HG03060 (cell line): Measurements from ENCODE around the gene RNF151.

Experiments
- ATAC-seq: cut with Tn5 transposase; IDR thresholded peaks from one replicate; pipeline ENCODE4 v1.9.1; 2021; ENCODE audit warnings: low read depth, moderate number of reproducible peaks; ENCODE audit not compliant: unreplicated experiment

The RNF151 gene

DNA sequence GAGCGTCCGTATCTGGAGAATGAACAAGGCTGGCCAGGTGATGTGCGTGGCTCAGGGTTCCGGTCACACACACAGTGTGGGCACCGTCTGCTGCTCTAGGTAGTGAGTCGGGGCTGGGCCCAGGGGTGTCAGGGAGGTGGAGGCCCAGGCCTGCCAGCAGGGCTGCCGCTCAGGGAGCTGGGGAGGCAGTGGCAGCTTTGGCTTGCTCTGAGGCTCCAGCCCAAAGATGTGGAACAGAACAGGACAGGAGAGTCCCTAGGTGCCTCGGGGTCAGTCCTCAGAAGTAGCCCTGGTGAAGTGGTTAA is 9.5 kb downstream of the RNF151 start:
- ATAC-seq: no peak

DNA sequence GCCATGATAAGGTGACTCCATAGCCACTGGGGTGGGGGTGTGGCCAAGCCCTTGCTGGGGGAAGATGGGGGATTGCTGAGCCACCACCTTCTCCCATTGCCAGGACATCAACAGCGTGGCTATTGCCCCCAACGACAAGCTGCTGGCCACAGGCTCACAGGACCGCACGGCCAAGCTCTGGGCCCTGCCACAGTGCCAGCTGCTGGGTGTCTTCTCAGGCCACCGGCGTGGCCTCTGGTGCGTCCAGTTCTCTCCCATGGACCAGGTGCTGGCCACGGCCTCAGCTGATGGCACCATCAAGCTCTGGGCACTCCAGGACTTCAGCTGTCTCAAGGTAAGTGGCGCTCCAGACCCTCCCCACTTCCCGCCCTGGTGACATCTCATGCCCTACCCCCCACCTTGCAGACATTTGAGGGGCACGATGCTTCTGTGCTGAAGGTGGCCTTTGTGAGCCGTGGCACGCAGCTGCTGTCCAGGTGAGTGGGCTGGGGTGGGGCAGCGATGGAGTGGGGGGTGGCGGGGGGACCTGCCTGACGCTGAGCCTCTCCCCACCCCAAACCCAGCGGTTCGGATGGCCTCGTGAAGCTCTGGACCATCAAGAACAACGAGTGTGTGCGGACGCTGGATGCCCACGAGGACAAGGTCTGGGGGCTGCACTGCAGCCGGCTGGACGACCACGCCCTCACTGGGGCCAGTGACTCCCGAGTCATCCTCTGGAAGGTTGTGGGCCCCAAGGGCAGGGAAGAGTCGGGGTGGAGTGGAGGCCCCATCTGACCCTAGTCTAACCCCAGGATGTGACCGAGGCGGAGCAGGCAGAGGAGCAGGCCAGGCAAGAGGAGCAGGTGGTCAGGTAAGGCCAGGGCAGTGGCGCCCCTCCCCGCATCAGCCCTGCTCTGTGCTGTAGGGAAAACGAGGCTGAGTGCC is 10.6 kb downstream of the RNF151 start:
- no peak for ATAC-seq

DNA sequence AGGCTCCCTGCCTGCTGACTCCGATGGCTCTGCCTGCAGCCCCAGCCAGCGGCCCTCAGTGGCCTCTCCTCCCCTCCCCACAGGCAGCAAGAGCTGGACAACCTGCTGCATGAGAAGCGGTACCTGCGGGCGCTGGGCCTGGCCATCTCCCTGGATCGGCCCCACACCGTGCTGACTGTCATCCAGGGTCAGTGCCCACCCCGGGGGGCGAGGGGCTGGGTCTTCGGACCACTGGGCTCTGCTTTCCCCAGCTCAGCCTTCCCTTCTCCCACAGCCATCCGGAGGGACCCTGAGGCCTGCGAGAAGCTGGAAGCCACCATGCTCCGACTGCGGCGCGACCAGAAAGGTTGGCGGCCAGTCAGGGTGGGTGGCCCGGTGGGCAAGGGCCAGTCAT is 11.2 kb downstream of the RNF151 start:
- ATAC-seq: no peak

DNA sequence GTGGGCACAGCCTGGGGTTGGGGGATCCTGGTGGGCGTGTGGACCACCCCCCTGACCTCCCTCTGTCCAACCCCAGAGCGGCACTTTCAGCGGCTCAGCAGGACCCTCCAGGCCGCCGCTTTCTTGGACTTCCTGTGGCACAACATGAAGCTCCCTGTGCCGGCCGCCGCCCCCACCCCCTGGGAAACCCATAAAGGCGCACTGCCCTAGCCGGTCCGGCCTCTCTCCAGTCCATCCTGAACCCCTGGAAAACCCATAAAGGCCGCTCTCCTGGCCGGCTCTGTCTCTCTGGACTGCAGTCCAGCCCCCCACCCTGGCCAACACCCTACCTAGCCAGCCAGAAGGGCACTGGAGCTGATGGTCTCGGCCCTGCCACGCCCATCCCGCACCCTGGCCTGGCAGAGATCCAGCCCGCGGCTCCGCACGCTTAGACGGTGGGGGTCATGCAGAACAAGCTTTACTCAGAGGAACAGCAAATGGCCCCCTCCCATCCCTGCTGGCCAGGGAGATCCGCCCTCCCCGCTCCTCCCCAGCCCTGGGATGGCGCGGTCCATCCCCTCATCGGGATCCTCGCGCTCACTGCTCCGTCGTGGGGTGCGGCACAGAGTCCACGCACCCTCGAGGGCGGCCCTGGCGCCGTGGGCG is 11.9 kb downstream of the RNF151 start:
- no peak for ATAC-seq

DNA sequence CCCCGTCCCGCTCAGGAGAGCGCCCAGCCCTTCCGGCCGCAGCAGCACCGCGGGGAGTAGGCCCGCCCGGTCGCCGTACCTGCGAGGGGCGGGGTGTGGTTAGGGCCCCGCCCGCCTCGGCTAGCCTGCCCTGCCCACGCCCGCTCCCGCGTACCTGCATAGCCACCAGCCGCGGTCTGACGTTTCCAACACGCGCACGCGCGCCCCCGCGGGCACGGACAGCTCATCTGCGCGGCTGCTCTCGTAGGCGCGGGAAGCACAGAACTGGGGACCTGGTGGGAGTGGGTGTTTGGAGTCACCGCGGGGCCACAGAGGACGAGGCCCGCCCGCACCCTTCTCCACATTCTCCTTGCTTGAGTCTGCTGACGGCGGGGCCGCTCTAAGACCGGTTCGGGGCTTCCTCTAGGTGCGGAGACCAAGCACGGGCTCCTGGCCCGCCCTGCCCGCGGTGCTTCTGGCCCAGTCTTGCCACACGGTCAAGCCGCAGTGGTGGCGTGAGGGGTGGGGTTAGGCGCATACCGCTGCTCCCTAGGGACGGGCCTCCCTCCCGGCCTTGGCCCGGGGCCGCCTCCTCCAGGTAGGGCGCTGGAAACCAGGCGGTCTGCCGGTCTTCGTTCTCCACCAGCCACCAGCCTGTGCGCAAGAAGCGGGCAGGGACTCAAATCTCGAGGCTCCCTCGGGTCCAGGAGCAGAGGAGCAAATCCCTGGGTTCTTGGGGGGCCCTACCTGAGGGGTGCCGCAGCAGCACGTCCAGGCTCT is 12.8 kb downstream of the RNF151 start:
- ATAC-seq: no peak

DNA sequence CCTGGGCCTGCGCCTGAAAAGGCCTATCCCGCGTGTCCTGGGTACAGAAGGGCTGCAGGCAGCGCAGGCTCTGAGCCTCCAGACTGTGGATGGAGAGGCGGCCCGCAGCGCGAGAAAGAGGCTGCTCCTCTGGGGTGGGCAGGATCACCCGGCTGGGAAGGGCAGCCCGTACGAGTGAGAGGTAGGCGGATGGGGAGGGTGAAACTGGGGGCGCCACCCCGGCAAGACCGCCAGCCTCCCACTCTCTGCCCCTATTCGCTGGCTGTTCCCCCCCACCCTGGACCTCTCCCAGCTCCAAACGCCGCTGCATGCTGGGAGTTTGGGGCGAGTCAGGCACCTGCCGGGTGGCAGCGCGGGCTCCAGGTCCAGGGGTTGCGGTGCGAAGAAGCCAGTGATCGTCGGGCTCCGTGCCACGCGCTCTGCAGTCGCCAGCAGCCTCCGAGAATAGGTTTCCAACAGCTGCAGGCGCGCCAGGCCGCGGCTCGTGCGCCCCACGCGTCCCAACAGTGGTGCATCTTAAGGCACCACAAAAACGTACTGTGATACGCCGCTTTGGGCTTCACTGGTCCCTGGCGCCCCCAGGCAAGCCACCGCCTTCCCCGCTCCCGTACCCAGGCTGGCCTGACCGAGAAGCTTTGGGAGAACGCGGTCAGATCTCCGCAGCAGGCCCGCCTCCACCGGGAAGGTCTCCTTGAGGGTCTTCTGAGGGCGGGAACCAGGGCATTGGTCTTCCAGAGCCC is 13.5 kb downstream of the RNF151 start:
- no peak for ATAC-seq

DNA sequence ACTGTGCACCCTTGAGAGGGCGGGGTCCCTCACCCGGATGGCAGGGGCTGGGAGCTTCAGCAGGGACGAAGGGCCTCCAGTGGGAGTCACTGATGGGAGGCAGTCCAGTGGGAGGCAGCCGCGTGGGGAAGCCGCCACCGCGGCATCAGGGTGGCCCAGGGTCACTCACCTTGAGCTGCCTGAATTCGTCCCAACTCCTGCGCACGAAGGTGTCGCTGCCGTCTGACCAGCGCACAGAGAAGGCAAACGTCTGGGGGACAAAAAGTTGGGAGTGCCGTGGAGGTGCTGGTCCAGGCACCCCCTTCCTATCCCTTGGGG is 14.1 kb downstream of the RNF151 start:
- no peak for ATAC-seq

DNA sequence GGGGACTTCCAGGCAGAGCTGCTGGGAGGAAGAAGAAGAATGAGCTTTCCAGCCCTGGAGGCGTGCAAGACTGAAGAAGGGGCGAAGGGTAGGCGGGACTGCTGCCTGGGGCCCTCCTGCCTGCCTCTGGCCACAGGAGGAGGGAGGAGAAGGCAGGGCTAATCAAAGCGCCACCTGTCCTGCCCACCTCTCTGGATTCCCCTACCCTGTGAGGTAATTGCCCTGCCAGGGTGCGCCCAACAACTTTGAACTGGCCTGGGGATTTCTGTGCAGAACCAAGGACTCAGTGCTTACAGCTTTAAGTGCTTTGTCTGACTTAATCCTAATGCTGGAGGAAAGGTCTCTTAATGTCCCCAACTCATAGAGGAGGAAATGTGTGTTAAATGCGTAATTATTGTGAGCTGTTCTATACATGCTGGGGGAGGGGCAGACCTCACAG is 14.8 kb downstream of the RNF151 start, which contains the start of gene NOXO1:
Gene NOXO1 (minus strand): TSS at position 72 of the 439 bp plus-strand sequence. CDS start 290 bp downstream, outside the sequence.
- no peak for ATAC-seq

DNA sequence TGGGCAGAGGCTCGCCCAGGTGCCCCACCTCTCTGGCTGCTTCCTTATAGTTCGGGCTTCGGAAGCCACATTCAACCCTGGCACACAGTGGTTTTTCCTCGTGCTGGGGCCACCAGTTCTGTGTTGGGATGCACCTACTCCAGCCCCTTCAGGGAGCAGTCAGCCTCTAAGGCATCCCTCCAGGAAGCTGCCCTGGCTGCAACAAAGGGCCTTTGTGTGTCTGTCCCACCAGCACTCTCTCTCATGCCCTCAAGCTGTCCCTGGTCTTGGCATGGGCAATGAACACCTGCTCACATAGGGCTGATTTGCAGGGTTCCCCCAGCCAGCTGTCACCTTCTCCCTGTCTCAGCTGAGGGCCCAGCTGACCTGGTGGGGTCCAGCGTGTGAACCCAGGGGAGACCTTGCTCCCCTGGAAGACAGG is 15.4 kb downstream of the RNF151 start:
- ATAC-seq: no peak

DNA sequence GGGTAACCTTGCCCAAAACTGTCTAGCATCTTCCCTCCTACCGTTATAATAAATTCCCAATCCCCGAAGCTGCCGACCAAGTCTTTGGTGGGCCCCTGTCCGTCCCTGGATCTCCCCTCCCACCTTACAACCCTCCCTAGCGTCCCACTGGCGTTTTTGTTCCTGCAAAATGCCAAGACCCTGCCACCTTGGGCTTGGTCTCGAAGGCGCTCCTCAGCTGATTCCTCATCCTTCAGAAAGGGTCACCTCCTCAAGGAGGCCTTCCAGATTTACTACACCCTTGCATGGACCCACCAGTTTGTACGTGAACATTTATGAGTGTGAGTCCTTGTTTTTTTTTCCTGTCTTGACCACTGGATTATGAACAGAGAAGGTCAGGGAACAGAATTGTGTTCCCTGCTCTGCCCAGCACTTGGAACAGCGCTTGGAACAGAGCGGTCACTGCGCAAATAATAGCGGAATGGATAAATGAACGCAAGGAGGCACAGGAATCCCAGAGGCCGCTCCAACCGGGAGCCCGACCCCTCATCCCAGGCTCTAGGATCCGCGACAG is 16.4 kb downstream of the RNF151 start:
- ATAC-seq: no peak

DNA sequence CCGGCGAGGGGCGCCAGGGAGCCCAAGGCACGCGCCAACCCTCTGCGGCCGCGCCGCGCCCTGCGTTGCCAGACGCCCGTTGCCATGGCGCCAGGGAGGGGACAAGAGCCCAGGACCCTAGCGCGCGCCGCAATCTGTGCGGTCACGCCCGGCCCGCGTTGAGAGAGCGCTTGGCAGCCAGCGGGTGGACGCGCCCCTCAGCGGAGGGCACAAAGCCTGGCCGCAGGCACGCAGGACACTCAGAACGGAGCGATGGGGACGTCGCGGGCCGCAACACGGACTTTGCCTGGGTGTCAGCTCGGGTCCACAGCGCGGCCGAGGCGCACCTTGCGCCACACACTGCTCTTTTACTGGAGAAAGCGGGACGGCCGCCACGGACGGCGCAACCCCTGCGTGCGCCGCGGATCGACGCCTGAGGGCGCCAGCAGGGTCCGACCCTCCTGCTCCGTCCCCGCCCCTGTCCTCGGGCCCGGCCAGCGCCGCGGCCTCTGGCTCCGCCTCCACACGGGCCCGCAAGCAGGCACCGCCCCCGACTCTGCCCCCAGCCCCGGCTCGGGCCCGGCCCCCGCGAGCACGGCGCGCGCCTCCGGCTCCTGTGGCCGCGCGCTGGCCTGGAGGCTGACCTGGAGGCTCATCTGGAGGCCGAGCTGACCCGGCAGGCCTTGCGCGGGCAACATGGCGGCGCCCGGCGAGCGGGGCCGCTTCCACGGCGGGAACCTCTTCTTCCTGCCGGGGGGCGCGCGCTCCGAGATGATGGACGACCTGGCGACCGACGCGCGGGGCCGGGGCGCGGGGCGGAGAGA is 17.1 kb downstream of the RNF151 start, which contains the start of gene GFER:
Gene GFER (plus strand): TSS at position 650 of the 803 bp plus-strand sequence. CDS start 26 bp downstream, at position 676.
- ATAC-seq: no peak

DNA sequence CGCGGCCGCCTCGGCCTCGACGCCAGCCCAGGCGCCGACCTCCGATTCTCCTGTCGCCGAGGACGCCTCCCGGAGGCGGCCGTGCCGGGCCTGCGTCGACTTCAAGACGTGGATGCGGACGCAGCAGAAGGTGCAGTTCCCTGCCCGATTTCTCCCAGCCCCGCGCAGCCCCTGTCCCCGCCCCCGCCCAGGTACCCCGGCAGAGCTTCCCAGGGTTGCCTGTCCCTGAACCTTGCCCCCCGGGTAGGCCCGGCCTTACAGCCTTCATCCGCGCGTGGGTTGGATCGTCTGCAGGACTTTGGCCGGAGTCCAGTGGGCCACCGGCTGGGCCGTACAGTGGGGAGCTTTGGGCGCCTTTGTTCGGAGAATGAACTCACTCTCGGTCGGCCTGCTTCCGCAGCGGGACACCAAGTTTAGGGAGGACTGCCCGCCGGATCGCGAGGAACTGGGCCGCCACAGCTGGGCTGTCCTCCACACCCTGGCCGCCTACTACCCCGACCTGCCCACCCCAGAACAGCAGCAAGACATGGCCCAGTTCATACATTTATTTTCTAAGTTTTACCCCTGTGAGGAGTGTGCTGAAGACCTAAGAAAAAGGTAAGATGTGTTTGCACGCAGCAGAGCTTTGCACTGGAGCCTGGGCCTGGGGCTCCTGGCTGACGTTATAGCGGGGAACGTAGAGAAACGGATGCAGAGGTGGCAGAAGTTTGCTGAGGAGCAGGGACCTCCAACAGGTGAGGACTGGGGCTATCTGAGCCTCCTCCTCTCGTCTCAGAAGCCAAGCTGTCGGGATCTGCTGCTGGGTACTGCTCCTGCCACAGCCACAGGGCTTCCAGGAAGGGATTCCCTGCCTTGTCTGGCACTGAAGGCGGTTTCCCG is 17.9 kb downstream of the RNF151 start:
- ATAC-seq: no peak

DNA sequence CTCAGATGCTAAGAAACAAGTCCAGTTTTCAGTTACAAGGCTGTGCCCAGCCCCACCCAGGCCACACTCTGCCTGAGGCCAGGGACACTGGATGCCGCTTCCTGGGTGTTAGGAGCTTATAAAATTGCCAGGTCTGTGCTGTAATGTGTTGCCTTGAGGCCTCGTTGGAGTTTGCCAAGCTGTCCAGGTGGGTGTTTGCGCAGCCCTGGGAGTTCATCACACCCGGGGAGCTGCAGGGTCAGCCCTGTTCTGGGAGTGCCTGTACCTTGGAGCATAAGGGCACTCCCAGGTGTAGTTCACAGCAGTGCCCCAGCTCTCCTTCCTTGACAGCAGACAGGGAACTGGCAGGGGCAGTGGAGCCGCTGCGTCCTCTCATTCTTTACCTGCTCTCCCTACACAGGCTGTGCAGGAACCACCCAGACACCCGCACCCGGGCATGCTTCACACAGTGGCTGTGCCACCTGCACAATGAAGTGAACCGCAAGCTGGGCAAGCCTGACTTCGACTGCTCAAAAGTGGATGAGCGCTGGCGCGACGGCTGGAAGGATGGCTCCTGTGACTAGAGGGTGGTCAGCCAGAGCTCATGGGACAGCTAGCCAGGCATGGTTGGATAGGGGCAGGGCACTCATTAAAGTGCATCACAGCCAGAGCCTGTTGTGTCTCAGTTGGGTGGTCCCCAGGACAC is 19.0 kb downstream of the RNF151 start:
- no peak for ATAC-seq

DNA sequence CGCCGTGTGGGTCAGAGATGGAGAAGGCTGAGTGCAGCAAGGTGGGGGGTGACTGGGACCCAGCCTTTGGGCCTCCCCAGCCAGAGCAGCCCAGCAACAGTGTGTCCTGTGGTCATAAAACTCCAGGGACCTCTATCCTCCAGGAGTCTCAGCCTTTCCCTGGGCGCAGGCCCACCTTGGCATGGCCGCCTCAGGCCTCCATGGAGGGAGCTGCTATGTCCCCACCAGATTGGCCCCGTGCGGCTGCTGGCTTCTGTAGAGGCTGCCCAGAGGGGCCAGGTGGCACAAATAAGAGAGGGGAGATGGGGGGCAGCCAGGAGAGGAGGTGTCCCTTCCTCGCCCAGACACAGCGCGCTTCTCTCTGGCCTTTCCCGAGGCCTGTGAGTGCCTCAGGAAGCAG is 20.5 kb downstream of the RNF151 start:
- no peak for ATAC-seq

DNA sequence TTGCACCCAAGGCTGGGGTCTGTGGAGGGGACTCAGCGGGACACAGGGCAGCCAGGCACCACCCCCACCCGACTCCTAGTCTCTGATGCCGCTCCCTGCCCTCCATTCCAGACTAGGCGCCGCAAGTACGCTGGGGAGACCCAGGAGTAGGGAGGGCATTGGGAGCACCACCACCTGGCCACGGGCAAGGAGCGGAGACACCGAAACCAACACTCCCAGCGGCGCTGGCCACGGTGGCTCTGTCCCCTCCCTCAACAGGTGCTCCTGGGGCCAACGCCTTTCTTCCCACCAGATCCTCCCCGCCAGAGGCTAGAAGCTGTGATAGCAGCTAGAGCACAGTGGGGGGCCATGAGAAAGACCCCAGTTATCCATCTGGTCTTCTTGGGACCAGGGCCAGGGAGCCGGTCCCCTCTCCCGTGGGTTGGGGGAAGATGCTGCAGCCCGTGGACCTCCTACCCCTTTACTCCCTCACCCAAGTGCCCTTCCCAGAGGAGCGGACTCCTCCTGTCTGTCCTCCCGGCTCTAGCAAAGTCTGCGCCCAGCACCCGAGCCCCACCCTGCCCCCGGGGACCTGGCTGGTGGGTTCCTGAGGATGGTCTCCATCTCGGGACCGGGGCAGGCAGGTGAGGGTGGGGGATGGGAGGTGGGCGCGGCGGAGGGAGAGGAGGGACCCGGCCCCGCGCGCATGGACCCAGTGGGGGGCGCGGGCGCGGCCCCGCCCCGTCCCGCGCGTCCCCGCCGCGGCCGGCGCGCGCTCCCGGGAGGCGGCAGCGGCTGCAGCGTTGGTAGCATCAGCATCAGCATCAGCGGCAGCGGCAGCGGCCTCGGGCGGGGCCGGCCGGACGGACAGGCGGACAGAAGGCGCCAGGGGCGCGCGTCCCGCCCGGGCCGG is 22.8 kb downstream of the RNF151 start, which contains the start of gene SYNGR3:
Gene SYNGR3 (plus strand): TSS at position 762 of the 892 bp plus-strand sequence. CDS start 133 bp downstream, outside the sequence.
- no peak for ATAC-seq

DNA sequence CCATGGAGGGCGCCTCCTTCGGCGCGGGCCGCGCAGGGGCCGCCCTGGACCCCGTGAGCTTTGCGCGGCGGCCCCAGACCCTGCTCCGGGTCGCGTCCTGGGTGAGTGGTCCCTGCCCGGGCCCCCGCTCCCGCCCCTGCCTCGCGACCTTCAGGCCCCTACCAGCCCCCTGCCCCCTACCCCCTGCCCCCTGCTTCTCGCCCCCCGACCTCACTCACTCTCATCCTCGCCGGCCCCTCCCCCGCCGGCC is 23.4 kb downstream of the RNF151 start:
- no peak for ATAC-seq
